ENCODE data around the gene STK38.

GRCh38 chr6:36508532-36508931 lies 38.7 kb downstream of the STK38 start:
- TF ChIP-seq, protein P1, sequence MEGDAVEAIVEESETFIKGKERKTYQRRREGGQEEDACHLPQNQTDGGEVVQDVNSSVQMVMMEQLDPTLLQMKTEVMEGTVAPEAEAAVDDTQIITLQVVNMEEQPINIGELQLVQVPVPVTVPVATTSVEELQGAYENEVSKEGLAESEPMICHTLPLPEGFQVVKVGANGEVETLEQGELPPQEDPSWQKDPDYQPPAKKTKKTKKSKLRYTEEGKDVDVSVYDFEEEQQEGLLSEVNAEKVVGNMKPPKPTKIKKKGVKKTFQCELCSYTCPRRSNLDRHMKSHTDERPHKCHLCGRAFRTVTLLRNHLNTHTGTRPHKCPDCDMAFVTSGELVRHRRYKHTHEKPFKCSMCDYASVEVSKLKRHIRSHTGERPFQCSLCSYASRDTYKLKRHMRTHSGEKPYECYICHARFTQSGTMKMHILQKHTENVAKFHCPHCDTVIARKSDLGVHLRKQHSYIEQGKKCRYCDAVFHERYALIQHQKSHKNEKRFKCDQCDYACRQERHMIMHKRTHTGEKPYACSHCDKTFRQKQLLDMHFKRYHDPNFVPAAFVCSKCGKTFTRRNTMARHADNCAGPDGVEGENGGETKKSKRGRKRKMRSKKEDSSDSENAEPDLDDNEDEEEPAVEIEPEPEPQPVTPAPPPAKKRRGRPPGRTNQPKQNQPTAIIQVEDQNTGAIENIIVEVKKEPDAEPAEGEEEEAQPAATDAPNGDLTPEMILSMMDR (conservative IDR thresholded peaks at IDR 0.05; ENCODE audit: low read depth, low read length): no peak
- TF ChIP-seq EZH2 (IDR thresholded peaks at IDR 0.05; ENCODE audit: low read length, unreplicated experiment): no peak
